Loucy (cell line): ENCODE data around the gene PWP1.

Source experiments
- CTCF ChIP-seq: fragments of 200-600 bp; sonication (generic); conservative IDR thresholded peaks from 2 replicates; pipeline ENCODE4 v1.5.1; 2014; ENCODE audit warnings: mild to moderate bottlenecking, antibody characterized with exemption, low read length
- EZH2phosphoT487 ChIP-seq: fragments of 200-600 bp; IDR thresholded peaks from 2 replicates; pipeline ENCODE4 v1.6.1; 2018; ENCODE audit warnings: antibody characterized with exemption, mild to moderate bottlenecking, moderate library complexity, borderline replicate concordance

GRCh38 chr12:107660235-107660634 lies 25.4 kb upstream of the PWP1 start:
- TF ChIP-seq CTCF (no peak), EZH2phosphoT487 (no peak)
